Measurements from ENCODE around the gene OS9. TPM values are rescaled to one million over a fixed set of nuclear protein-coding genes. Genes with fewer than 3 reads are reported as not detected.

OS9 gene
- total and polyA plus RNA-seq, 4 donors, result 136 to 357 (median 216) TPM

- Histone ChIP-seq H3K4me1 (ENCODE audit: control insufficient read depth in 4 of 4, insufficient read depth in 4 of 4, low read length in 3 of 4) (peaks cover 0 to 14% (median 9%) of the 10 kb centered on the region in 4 donors), H3K27me3 (ENCODE audit: control insufficient read depth in 4 of 4, insufficient read depth in 4 of 4, low read length in 3 of 4) (no peaks in the 10 kb centered on the region), H3K9me3 (ENCODE audit: control insufficient read depth in 4 of 4, low read length in 3 of 4) (no peaks in the 10 kb centered on the region), H3K9ac (ENCODE audit: low read depth in 1 of 2, low read length in 2 of 2) (no peak overlapping the region), H3K36me3 (ENCODE audit: control insufficient read depth in 4 of 4, insufficient read depth in 3 of 4, low read depth in 1 of 4, low read length in 3 of 4) (peaks cover 7 to 38% (median 32%) of the 10 kb centered on the region in 4 donors), H3K4me3 (ENCODE audit: low read depth in 1 of 3, low read length in 3 of 3) (no peak overlapping the region), H3K27ac (ENCODE audit: low read depth in 1 of 2, low read length in 2 of 2) (no peak overlapping the region)
- 64% methylated on average over 11 of the region's 11 CpGs for WGBS
- DNase-seq (ENCODE audit: low spot score), result no peak
- no peak for TF ChIP-seq FOXA2 (IDR thresholded peaks at IDR 0.05)
- no peak for TF ChIP-seq JUND (IDR thresholded peaks at IDR 0.05)
- no peak for TF ChIP-seq RXRA (IDR thresholded peaks at IDR 0.05)
- TF ChIP-seq ATF3 (IDR thresholded peaks at IDR 0.05), result no peak
- TF ChIP-seq HNF4G (IDR thresholded peaks at IDR 0.05), result no peak
- no peak for TF ChIP-seq RAD21 (IDR thresholded peaks at IDR 0.05)
- TF ChIP-seq, protein P1, sequence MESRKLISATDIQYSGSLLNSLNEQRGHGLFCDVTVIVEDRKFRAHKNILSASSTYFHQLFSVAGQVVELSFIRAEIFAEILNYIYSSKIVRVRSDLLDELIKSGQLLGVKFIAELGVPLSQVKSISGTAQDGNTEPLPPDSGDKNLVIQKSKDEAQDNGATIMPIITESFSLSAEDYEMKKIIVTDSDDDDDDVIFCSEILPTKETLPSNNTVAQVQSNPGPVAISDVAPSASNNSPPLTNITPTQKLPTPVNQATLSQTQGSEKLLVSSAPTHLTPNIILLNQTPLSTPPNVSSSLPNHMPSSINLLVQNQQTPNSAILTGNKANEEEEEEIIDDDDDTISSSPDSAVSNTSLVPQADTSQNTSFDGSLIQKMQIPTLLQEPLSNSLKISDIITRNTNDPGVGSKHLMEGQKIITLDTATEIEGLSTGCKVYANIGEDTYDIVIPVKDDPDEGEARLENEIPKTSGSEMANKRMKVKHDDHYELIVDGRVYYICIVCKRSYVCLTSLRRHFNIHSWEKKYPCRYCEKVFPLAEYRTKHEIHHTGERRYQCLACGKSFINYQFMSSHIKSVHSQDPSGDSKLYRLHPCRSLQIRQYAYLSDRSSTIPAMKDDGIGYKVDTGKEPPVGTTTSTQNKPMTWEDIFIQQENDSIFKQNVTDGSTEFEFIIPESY (IDR thresholded peaks at IDR 0.05), result no peak
- TF ChIP-seq HNF4A (conservative IDR thresholded peaks at IDR 0.05), result no peak
- no peak for TF ChIP-seq FOXA1 (IDR thresholded peaks at IDR 0.05)
- no peak for TF ChIP-seq SP1 (IDR thresholded peaks at IDR 0.05)
- TF ChIP-seq YY1 (IDR thresholded peaks at IDR 0.05), result no peak
- TF ChIP-seq MAX (IDR thresholded peaks at IDR 0.05), result no peak
- TF ChIP-seq CTCF (IDR thresholded peaks at IDR 0.05; ENCODE audit: low read depth, low read length, missing input control), result no peak
- no peak for TF ChIP-seq REST (IDR thresholded peaks at IDR 0.05)
- TF ChIP-seq GABPA (IDR thresholded peaks at IDR 0.05 in 1 of 2, conservative IDR thresholded peaks at IDR 0.05 in 1 of 2), result no peak
- TF ChIP-seq NR2F2 (IDR thresholded peaks at IDR 0.05), result no peak
- no peak for TF ChIP-seq EGR1 (IDR thresholded peaks at IDR 0.05; ENCODE audit: low read depth in 2 of 2)
- TF ChIP-seq TAF1 (conservative IDR thresholded peaks at IDR 0.05), result no peak
These were observed 29.0 kb downstream of the OS9 start for GRCh38 chr12:57722716-57723629.
